HG03280 (cell line): Measurements from ENCODE around the gene NT5C3B.
"Not testable (repeated sequence)": the region's sequence is repeated elsewhere in the genome, so short reads cannot be mapped to it uniquely, and the experiment has no call there.

Source experiments
- ATAC-seq: cut with Tn5 transposase; IDR thresholded peaks from one replicate; pipeline ENCODE4 v1.9.1; 2021; ENCODE audit warnings: mild to moderate bottlenecking, moderate library complexity; ENCODE audit not compliant: unreplicated experiment

Gene NT5C3B

GRCh38 chr17:41785091-41785858 is 50.8 kb downstream of the NT5C3B start:
- no peak for ATAC-seq

- ATAC-seq: no peak
Measured at GRCh38 chr17:41784207-41784744, 51.8 kb downstream of the NT5C3B start.

GRCh38 chr17:41782142-41782541 is 53.9 kb downstream of the NT5C3B start:
- no peak for ATAC-seq

- no peak for ATAC-seq
Measured at GRCh38 chr17:41781404-41782110, 54.5 kb downstream of the NT5C3B start.

DNA sequence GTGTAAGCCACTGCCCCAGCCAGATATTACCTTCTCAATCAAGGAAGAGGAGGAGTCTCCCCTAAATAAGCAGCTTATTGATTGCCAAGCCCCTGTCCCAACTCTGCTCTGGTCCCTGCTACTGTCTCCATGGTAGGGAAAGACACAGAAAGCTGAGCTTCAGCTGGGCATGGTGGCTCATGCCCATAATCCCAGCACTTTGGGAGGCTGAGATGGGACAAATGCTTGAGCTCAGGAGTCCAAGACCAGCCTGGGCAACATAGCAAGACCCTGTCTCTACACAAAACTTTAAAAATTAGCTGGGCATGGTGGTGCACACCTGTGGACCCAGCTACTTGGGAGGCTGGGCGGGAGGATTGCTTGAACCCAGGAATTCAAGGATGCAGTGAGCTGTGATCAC is 56.1 kb downstream of the NT5C3B start:
- no peak for ATAC-seq

DNA sequence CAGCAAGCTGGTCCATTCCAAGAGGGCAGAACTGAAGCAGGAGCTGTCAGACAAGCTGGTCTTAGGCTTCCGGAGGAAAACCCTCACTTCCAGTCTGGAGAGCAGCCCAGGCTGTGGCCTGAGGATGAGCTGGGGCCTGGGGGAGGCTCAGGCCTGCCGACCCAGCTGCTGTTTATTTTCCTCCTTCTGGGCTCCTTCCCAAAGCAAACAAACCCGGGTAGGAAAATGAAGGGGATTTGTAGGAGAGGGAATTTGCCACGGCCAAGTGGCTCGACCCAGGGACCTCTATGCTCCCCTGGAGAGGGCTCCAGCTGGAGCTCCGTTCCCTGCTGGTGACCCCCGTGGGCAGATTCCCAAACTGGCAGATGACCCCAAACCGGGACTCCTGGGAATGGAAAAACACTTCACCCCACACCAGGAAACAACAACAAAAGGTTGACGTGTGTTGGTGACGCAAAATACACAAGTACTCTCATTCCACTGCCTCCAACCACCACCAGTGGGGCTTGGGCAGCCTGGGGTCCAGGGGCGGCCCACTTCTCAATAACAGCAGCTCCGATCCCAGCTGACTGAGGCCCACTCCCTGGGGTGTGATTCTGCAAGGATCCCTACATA is 58.4 kb downstream of the NT5C3B start:
- ATAC-seq: no peak

DNA sequence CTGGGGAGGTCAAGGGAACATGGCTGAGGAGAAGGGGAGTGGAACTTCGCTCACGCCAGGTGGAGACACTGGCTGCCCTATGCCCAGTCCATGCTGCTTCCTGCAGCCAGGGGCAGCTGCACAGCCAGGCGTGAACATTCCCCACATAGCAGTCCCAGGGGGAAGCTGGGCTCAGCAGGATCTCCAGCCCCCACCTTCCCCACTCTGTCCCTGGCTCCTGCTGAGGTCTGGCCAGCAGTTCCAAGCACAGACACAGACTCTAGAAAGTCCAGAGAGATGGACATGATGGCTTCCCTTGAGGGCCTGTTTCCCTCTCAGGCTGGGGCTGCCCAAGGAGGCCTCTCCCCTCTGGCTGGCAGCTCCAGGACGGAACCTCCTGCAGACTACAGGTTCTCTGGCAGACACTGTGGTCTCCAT is 58.9 kb downstream of the NT5C3B start:
- no peak for ATAC-seq

- not testable (repeated sequence) for ATAC-seq
Measured at GRCh38 chr17:41776262-41776900, 59.7 kb downstream of the NT5C3B start.

DNA sequence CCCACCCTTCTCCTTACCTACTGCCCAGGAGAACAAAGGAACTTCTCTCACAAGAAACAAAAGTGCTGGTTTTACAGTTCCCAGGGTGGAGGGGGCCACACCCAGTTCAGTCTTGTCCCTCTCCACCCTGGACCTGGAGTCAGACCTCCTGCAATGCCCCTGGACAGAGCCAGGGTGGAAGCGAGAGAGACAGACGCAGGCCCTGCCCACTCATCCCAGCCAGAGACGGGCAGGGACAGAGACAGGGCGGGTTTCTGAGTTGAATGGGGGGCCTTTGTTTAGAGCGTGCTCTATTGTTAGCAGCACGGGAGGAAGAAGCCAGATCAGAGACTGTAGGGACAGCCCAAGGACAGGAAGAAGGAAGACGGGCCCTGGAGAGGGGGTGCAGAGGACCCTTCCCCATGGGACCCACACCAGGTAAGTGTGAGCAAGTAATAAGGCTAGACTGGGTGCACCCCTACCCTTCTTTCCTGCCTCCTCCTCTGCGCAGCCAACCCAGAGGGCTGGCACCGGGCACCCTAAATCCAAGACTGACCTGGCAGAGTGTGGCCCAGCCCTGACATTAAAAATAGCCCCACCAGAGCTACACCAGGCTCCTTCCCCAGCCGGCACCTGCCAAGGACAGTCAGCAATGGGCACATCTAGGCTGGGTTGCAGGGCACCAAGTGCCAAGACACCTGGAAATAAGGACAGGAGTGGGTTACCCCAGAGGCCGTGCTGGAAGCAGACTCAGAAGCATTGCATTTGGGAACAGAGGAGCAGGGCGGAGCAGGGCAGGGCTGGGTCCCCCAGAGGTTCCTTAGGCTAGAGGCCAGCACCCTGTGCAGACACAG is 60.4 kb downstream of the NT5C3B start:
- ATAC-seq: no peak
